CD4-positive, alpha-beta T cell treated with Interleukin-21 for 1 hour (primary cell): ENCODE measurements around the gene ACOX1.

Source experiments
- DNase-seq: peaks from one replicate; pipeline ENCODE4 v3.0.0-alpha.2; 2020

Gene ACOX1

GRCh38 chr17:75926456-75926855 is 52.5 kb downstream of the ACOX1 start:
- DNase-seq: no peak

- no peak for DNase-seq
These were observed 53.1 kb downstream of the ACOX1 start for GRCh38 chr17:75925912-75926311.

GRCh38 chr17:75925103-75925502 is 53.9 kb downstream of the ACOX1 start:
- no peak for DNase-seq

GRCh38 chr17:75922963-75923874 is 55.7 kb downstream of the ACOX1 start:
- no peak for DNase-seq

- DNase-seq: no peak
These were observed 56.6 kb downstream of the ACOX1 start for GRCh38 chr17:75922173-75922961.

- DNase-seq: no peak
These were observed 57.4 kb downstream of the ACOX1 start for GRCh38 chr17:75921596-75921995.

GRCh38 chr17:75920045-75920560 is 58.9 kb downstream of the ACOX1 start:
- no peak for DNase-seq

GRCh38 chr17:75919611-75920010 is 59.4 kb downstream of the ACOX1 start:
- DNase-seq: no peak

GRCh38 chr17:75917917-75918445 is 61.0 kb downstream of the ACOX1 start:
- no peak for DNase-seq

- no peak for DNase-seq
These were observed 61.6 kb downstream of the ACOX1 start for GRCh38 chr17:75917141-75917916.

GRCh38 chr17:75915268-75915667 is 63.7 kb downstream of the ACOX1 start:
- no peak for DNase-seq

GRCh38 chr17:75914643-75915267 is 64.2 kb downstream of the ACOX1 start:
- no peak for DNase-seq

- no peak for DNase-seq
These were observed 65.3 kb downstream of the ACOX1 start for GRCh38 chr17:75913537-75914210.

- DNase-seq: no peak
These were observed 68.3 kb downstream of the ACOX1 start for GRCh38 chr17:75910699-75911098.

GRCh38 chr17:75909812-75910274 is 69.1 kb downstream of the ACOX1 start:
- DNase-seq: no peak

GRCh38 chr17:75909051-75909811 is 69.7 kb downstream of the ACOX1 start:
- DNase-seq: no peak

GRCh38 chr17:75908201-75908600 is 70.8 kb downstream of the ACOX1 start:
- no peak for DNase-seq

GRCh38 chr17:75906143-75906884 is 72.7 kb downstream of the ACOX1 start:
- DNase-seq: no peak

GRCh38 chr17:75904749-75905521 is 74.0 kb downstream of the ACOX1 start, which contains the start of gene MRPL38:
Gene MRPL38, minus strand, starts transcription at chr17:75904884. Its CDS starts 9 bp downstream, at chr17:75904875.
- DNase-seq: peak; percentile 95
